IPS-15b (cell line): Measurements from ENCODE around the gene TTC14.

Experiments
- H3K27me3 ChIP-seq: one replicate; pipeline ENCODE4 v1.6.1; 2013; ENCODE audit warnings: low read length; ENCODE audit not compliant: control insufficient read depth, insufficient read depth
- H3K36me3 ChIP-seq: one replicate; pipeline ENCODE4 v1.6.1; 2013; ENCODE audit warnings: low read length; ENCODE audit not compliant: control insufficient read depth, insufficient read depth
- H3K4me1 ChIP-seq: one replicate; pipeline ENCODE4 v1.6.1; 2013; ENCODE audit warnings: mild to moderate bottlenecking, low read length; ENCODE audit not compliant: control insufficient read depth, insufficient read depth
- H3K4me3 ChIP-seq: one replicate; pipeline ENCODE4 v1.5.1; 2013; ENCODE audit warnings: low read depth, low read length
- H3K9ac ChIP-seq: one replicate; pipeline ENCODE4 v1.6.1; 2013; ENCODE audit warnings: low read depth, mild to moderate bottlenecking, low read length
- H3K9me3 ChIP-seq: one replicate; pipeline ENCODE4 v1.6.1; 2013; ENCODE audit warnings: mild to moderate bottlenecking, low read length; ENCODE audit not compliant: control insufficient read depth, insufficient read depth

Gene TTC14

DNA sequence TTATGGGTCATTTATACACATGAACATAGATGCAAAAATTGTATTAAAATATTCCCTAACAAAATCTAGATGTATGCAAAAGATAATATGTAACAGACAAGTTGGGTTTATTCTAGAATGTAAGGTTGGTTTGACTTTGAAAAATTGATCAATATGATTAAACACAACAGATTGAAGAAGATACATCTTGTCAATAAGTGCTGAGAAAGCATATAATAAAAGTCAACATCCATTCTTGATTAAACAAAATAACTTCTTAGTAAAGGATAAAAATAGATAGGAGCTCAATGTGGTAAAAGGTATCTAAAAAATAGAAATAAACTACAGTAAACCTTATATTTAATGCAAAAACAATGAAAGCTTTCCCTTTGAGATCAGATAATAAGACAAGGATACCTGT lies 39.0 kb downstream of the TTC14 start:
- H3K9me3 ChIP-seq, result no peaks in the 10 kb centered on the region
- H3K4me3 ChIP-seq, result no peak overlapping the region
- no peaks in the 10 kb centered on the region for H3K36me3 ChIP-seq
- no peak overlapping the region for H3K9ac ChIP-seq
- H3K4me1 ChIP-seq, result no peaks in the 10 kb centered on the region
- no peaks in the 10 kb centered on the region for H3K27me3 ChIP-seq

DNA sequence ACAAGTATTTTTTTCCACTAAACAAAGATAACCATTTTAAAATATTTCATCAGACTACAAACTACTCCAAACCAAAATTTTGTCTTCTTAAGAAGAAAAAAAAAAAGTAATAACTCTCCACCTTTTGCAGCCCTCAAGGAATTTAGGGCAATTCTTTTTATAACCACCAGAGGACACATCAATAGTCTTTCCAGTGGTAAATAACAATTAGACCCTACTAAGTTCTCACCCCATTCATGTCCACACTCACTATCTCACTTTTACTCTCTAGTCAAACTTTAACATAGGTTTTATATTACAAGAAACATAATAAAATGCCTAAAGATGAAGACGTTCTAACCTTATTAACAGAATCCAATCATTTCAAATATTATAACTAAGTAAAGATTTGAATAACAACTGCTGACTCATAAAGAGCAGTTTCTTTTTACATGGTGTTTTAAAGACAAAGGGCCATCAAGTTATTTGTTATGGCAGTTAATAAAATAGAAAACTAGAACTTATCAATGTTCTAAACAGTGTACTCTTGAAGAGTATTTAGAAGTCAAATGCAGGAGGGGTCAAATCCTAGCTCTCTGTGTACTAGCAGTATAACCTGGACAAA lies 44.3 kb downstream of the TTC14 start:
- no peak overlapping the region for H3K9ac ChIP-seq
- H3K27me3 ChIP-seq, result no peaks in the 10 kb centered on the region
- no peaks in the 10 kb centered on the region for H3K36me3 ChIP-seq
- H3K4me3 ChIP-seq, result no peak overlapping the region
- H3K9me3 ChIP-seq, result no peaks in the 10 kb centered on the region
- no peaks in the 10 kb centered on the region for H3K4me1 ChIP-seq

GRCh38 chr3:180656406-180656805 lies 54.4 kb downstream of the TTC14 start:
- Histone ChIP-seq H3K36me3 (no peaks in the 10 kb centered on the region), H3K4me3 (no peak overlapping the region), H3K27me3 (no peaks in the 10 kb centered on the region), H3K4me1 (peaks cover 4% of the 10 kb centered on the region), H3K9me3 (no peaks in the 10 kb centered on the region), H3K9ac (no peak overlapping the region)

DNA sequence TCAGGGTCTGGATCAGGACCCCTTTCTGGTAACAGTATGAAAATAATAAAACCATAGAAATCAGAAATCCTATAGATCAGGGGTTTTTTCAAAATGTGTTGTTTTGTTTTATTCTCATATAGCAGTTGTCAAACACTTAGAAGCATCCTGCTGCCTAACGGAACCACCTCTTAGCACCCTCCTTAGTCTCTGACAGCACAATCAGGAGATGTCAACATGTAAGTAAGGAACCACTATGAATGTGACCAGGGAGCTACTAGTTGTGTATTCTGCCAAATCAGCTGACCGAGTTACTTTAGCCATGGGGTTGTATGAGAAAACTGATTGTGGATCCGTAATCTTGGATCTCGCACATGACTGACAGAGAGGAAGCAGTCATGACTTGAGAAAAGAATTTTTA lies 55.1 kb downstream of the TTC14 start:
- peaks cover 4% of the 10 kb centered on the region for H3K4me1 ChIP-seq
- no peaks in the 10 kb centered on the region for H3K9me3 ChIP-seq
- H3K4me3 ChIP-seq, result no peak overlapping the region
- H3K27me3 ChIP-seq, result no peaks in the 10 kb centered on the region
- no peak overlapping the region for H3K9ac ChIP-seq
- no peaks in the 10 kb centered on the region for H3K36me3 ChIP-seq
